GM12864 (cell line): Measurements from ENCODE around the gene ZFP62.

Source experiments
- DNase-seq: peaks from one replicate; pipeline ENCODE4 v3.0.0-alpha.2; 2011; ENCODE audit warnings: low read depth
- H3K4me3 ChIP-seq: 2 replicates; pipeline ENCODE4 v1.5.1; 2011; ENCODE audit warnings: mild to moderate bottlenecking, low read depth, low read length, control low read depth
- TF ChIP-seq, protein P1 (sequence below): IDR thresholded peaks from 2 replicates; pipeline ENCODE4 v1.5.1; 2011; ENCODE audit warnings: low read depth, mild to moderate bottlenecking, moderate library complexity, low read length, control low read depth, inconsistent platforms; ENCODE audit errors: missing control alignments

Gene ZFP62

DNA sequence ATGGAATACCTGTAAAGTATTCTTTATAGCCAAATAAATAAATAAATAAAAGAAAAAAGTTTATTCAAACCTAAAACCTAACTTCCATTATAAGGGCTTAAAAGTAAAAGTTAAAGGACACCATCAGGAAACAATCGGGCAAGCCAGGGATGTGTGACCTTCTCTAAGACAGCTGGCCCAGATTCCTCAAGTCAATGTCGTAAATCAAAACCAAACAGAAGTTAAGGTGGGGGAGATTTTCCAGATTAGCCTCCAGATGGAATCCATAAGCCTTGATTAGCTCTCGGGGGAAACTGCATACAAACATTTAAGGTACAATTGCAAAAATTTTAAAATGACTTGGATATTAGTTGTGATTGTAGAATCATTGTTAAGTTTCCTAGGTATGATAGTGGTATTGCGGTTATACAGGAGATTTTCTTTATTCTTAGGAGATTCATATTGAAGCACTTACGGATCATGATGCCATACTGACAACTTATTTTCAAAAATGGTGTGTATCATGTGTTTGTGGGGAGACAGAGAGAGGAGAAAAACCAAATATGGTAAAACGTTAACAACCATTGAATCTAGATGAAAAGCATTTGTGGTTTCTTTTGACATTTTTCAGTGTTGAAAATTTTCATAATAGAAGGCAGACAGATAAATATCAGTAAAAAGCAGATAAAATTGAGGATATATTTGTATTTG, 37.0 kb downstream of the ZFP62 start:
- DNase-seq: no peak
- H3K4me3 ChIP-seq: no peak overlapping the region
- TF ChIP-seq, protein P1, sequence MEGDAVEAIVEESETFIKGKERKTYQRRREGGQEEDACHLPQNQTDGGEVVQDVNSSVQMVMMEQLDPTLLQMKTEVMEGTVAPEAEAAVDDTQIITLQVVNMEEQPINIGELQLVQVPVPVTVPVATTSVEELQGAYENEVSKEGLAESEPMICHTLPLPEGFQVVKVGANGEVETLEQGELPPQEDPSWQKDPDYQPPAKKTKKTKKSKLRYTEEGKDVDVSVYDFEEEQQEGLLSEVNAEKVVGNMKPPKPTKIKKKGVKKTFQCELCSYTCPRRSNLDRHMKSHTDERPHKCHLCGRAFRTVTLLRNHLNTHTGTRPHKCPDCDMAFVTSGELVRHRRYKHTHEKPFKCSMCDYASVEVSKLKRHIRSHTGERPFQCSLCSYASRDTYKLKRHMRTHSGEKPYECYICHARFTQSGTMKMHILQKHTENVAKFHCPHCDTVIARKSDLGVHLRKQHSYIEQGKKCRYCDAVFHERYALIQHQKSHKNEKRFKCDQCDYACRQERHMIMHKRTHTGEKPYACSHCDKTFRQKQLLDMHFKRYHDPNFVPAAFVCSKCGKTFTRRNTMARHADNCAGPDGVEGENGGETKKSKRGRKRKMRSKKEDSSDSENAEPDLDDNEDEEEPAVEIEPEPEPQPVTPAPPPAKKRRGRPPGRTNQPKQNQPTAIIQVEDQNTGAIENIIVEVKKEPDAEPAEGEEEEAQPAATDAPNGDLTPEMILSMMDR: no peak

DNA sequence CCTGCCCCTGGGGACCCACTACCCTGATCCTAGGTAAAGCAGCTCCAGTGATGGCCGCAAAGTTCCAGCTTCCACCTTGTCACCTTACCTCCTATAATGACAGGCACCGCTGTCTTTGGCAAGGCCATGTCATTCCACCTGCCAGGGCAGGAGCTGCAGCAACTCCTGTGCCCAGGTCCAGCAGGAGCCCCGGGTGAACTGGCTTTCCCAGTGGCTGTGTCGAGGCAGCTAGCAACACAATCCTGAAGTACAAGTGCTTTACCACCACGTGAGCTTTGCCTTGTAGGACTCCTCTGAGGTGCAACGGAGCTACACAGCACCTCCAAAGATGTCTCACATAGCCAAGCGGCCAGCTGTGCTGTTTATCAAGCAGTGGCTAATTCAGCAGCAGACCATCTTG, 37.7 kb downstream of the ZFP62 start:
- H3K4me3 ChIP-seq: no peak overlapping the region
- TF ChIP-seq, protein P1: no peak
- DNase-seq: no peak

DNA sequence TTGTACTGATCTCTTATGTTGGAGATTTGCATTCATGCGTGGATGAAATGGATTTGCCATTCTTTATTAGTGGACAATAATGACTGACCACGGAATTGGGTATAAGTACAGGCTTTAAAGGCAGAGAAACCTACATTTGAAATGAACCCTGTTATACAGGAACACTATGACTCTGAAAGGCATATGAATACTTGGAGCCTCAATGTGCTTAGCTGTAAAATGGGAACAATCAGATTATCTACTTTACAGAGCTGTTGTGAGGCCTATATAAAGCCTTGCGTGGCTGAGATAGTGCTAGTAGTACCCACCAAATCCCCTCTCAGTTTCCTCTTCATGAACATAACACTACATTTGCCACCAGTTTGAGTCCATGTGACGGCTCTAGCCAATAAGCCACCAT, 39.5 kb downstream of the ZFP62 start:
- no peak overlapping the region for H3K4me3 ChIP-seq
- no peak for DNase-seq
- TF ChIP-seq, protein P1: no peak

DNA sequence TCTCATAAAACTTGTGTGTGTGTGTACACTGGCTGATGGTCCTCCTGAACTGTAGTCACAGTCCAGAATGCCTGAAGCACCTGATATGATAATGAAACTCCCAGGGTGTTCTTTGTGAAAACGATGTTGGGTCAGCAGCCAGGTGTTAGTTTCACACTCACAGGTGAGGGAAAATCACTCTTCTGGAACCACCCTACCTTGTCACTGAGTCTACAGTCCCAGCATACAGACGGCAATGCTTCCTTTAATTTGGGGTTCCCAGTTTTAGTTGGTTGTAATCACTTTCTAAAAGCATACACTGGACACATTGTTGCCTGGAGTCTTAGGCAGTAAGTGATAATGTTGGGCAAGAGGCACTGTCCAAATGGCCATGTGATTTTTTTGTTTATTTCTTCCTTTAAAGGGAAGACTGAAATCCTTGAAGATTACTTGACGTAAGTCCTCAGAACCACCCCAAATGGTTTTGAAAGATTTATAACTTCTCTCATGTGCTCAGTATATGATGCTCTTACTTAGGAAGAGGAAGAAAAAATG, 40.2 kb downstream of the ZFP62 start:
- TF ChIP-seq, protein P1: no peak
- DNase-seq: peak; percentile 55
- H3K4me3 ChIP-seq: no peak overlapping the region

DNA sequence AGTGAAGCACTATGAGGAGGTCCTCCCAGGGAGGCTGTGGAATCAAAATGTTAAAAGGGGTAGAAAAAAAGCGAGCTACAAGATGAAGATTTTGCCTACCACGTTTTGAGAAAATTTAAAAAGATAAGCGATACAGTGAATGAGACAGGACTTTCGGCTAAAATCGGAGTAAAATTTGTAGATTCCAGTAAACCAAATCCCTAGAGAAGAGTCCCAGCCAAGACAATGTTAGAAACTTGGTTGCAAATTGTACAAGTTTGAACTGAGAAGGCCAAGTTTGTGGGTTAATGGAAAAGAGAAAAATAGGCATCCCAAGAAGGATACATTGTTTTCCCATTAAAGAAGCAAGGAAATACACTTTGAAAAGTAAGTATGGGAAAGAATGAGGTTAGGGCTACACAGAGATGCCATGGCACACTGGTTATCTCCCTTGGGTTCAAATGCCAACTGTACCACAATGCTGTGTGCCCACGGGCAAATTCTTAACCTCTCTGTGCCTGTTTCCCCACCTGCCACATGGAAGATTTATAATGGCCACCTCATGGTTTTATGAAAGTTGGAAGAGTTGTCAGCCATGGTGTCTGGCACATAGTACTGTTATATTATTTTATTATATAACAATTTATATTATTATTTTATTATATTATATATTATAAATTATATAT, 42.3 kb downstream of the ZFP62 start:
- no peak overlapping the region for H3K4me3 ChIP-seq
- no peak for DNase-seq
- TF ChIP-seq, protein P1: no peak

DNA sequence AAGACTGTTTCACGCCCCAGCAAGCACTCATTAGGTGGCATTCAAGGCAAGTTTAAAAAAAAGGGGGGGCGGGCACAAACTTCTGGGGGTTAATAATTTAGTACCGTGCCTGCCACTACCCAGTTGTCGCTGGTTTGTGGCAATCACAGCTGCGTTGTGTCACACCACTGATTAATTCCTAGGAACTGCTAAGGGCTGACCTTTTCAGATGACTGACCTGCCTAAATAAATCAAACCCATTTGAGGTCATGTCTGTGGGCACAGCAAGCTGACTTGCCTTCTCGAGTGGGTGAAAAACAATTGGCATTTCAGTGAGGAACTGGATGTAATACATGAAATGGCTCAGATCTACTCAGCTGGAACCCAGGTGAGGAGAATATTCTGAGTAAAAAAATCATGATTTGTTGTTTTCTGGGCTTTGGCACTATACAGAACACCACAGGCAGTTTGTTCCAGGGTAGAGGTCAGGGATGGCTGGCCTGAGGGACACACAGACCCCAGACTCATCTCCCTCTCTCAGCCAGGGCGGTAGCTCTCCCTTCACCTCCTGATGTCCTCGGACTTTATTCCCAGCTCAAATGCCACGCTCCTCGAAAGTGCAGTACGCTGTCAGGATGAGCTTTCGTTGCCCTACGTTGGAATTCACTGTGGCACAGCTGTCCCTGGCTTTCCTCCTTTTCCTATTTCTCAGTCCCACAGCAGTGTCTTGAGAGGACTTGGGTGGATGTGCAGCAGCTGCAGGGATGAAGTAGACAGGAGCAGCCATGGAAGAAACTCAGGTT, 43.0 kb downstream of the ZFP62 start:
- no peak for DNase-seq
- TF ChIP-seq, protein P1: no peak
- H3K4me3 ChIP-seq: no peak overlapping the region
